ENCODE data around the gene PPDPF. TPM values are rescaled to one million over a fixed set of nuclear protein-coding genes. Genes with fewer than 3 reads are reported as not detected.

Gene PPDPF
- total RNA-seq, 1 experiment from 2014 or later = 245 TPM

DNA sequence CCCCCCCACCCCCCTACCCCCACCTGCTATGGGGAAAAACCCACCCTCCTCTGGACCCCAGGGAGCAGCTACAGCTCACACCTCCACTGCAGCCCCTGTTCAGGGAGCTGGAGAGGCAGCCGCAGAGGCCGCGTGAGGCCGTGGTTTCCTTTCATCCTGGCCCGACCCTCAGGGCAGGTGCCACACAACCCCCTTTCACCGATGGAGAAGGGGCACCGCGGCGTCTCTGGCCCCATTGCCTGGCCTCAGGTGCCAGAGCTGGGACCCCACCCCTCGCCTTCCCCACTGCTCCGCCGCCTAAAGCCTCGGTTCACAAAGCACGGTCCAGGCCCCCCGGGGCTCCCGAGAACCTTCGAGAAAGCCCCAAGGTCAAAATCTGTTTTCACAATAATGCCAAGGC, 36.3 kb upstream of the PPDPF start:
- Histone ChIP-seq H2AFZ (ENCODE audit: low read length) (no peak overlapping the region), H3K79me2 (ENCODE audit: low read length) (no peaks in the 10 kb centered on the region), H3K9me2 (replicated peaks; ENCODE audit: low read length) (no peaks in the 10 kb centered on the region), H3K27ac (ENCODE audit: low read length) (no peak overlapping the region), H3K27me3 (ENCODE audit: low read length) (no peaks in the 10 kb centered on the region), H3K36me3 (ENCODE audit: low read depth, low read length) (no peaks in the 10 kb centered on the region), H3F3A (ENCODE audit: low read length, unreplicated experiment) (no peaks in the 10 kb centered on the region), H4K20me1 (ENCODE audit: low read length) (no peaks in the 10 kb centered on the region; the same call in 1 of the 2 replicates), H3K4me2 (ENCODE audit: low read length) (no peak overlapping the region), H3K4me3 (ENCODE audit: low read length) (no peak overlapping the region), H3K4me1 (ENCODE audit: insufficient read depth, low read length) (0 out of 2 replicates have a peak, but pooled peaks cover 5% of the 10 kb centered on the region), H3K9me3 (ENCODE audit: low read length) (no peaks in the 10 kb centered on the region), H3K9ac (ENCODE audit: low read length) (no peak overlapping the region)
- CTCF ChIA-PET = no interaction called here
- TF ChIP-seq EZH2phosphoT487 (IDR thresholded peaks at IDR 0.05; ENCODE audit: borderline replicate concordance, low read length) (no peak), EZH2 (IDR thresholded peaks at IDR 0.05; ENCODE audit: low read length, unreplicated experiment) (no peak)
- TF ChIP-seq, protein P1, sequence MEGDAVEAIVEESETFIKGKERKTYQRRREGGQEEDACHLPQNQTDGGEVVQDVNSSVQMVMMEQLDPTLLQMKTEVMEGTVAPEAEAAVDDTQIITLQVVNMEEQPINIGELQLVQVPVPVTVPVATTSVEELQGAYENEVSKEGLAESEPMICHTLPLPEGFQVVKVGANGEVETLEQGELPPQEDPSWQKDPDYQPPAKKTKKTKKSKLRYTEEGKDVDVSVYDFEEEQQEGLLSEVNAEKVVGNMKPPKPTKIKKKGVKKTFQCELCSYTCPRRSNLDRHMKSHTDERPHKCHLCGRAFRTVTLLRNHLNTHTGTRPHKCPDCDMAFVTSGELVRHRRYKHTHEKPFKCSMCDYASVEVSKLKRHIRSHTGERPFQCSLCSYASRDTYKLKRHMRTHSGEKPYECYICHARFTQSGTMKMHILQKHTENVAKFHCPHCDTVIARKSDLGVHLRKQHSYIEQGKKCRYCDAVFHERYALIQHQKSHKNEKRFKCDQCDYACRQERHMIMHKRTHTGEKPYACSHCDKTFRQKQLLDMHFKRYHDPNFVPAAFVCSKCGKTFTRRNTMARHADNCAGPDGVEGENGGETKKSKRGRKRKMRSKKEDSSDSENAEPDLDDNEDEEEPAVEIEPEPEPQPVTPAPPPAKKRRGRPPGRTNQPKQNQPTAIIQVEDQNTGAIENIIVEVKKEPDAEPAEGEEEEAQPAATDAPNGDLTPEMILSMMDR (conservative IDR thresholded peaks at IDR 0.05; ENCODE audit: low read depth, low read length) = no peak
- POLR2A ChIA-PET (ENCODE audit: unreplicated experiment) = no interaction called here
- DNase-seq = no peak
- ATAC-seq = no peak
- intact Hi-C loops (cut with micrococcal nuclease) = no loop called here
- no TSS peak for BruUV-seq (replicated peaks)

DNA sequence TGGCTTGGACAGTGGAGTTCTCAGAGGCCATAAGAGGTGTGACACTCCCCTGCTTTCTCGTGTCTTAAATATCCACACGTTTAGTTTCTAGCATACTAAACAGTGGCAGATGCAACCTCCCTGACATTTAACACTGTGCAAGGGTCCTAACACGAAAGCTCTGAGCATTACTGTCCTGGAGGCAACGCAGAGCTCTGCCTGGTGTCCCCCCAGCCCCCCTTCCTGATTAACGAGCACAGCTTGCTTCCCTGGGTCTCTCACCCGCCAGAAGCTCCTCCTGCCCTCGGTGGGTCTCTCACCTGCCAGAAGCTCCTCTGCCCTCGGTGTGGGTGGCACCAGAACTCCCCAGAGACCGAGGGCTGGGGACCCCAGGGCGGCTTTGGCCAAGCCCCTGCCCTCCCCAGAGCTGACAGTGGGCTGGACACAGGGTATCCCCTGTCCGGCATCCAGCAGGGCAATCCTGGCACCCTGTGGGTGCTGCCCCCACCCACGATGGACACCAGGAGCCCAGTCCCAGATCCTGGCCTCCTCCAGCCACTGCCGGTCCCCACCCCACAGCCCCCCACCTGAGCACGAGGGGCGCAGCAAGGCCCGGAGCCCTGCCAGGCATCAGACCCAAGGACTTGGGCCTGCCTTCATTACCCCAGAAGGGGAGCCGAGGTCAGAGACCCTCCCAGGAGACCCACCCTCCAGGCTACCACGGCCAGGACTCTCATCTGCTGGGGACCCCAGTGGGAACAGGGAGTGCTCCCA, 35.7 kb upstream of the PPDPF start:
- Histone ChIP-seq H3K27ac (ENCODE audit: low read length) (no peak overlapping the region), H3K36me3 (ENCODE audit: low read depth, low read length) (no peaks in the 10 kb centered on the region), H3K9ac (ENCODE audit: low read length) (no peak overlapping the region), H3K27me3 (ENCODE audit: low read length) (no peaks in the 10 kb centered on the region), H3K9me3 (ENCODE audit: low read length) (no peaks in the 10 kb centered on the region), H2AFZ (ENCODE audit: low read length) (no peak overlapping the region), H3K79me2 (ENCODE audit: low read length) (no peaks in the 10 kb centered on the region), H4K20me1 (ENCODE audit: low read length) (no peaks in the 10 kb centered on the region; the same call in 1 of the 2 replicates), H3K4me2 (ENCODE audit: low read length) (no peak overlapping the region), H3K4me3 (ENCODE audit: low read length) (no peak overlapping the region), H3F3A (ENCODE audit: low read length, unreplicated experiment) (no peaks in the 10 kb centered on the region), H3K4me1 (ENCODE audit: insufficient read depth, low read length) (no peaks in the 10 kb centered on the region), H3K9me2 (replicated peaks; ENCODE audit: low read length) (no peaks in the 10 kb centered on the region)
- intact Hi-C loops (cut with micrococcal nuclease) = no loop called here
- no TSS peak for BruUV-seq (replicated peaks)
- ATAC-seq (no peak), DNase-seq (no peak)
- ChIA-PET POLR2A (ENCODE audit: unreplicated experiment) (no interaction called here), CTCF (no interaction called here)
- TF ChIP-seq EZH2phosphoT487 (IDR thresholded peaks at IDR 0.05; ENCODE audit: borderline replicate concordance, low read length) (no peak), EZH2 (IDR thresholded peaks at IDR 0.05; ENCODE audit: low read length, unreplicated experiment) (no peak)
- TF ChIP-seq, protein P1 (conservative IDR thresholded peaks at IDR 0.05; ENCODE audit: low read depth, low read length) = no peak

DNA sequence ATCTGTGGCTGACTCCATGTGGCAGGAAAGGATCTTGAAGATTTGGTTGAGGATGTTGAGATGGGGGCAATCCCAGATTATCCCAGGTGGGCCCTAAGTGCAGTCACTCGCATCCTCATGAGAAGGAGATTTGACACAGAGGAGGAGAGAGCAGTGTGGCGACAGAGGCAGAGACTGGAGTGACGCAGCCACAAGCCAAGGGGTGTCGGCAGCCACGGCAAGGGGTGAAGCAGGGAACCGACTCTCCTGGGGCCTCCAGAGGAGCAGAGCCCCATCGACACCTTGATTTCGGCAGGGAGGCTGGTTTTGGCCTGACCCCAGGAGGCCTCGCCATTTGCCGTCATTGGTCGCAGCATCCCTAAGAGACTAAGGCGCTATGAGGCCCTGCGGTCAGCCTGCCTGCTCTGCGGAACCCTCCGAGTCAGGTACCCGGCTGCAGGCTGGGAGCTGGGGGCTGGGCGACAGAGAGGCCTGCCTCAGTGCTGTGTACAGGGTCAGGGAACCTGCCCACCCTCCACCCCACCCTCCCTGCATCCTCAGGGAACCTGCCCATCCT, 34.2 kb upstream of the PPDPF start:
- Histone ChIP-seq H3K27ac (ENCODE audit: low read length) (no peak overlapping the region), H2AFZ (ENCODE audit: low read length) (no peak overlapping the region), H3K79me2 (ENCODE audit: low read length) (no peaks in the 10 kb centered on the region), H3K27me3 (ENCODE audit: low read length) (no peaks in the 10 kb centered on the region), H3K4me2 (ENCODE audit: low read length) (no peak overlapping the region), H4K20me1 (ENCODE audit: low read length) (no peaks in the 10 kb centered on the region; the same call in 1 of the 2 replicates), H3K4me1 (ENCODE audit: insufficient read depth, low read length) (no peaks in the 10 kb centered on the region), H3K4me3 (ENCODE audit: low read length) (no peak overlapping the region), H3F3A (ENCODE audit: low read length, unreplicated experiment) (no peaks in the 10 kb centered on the region), H3K9me2 (replicated peaks; ENCODE audit: low read length) (no peaks in the 10 kb centered on the region), H3K36me3 (ENCODE audit: low read depth, low read length) (peaks cover 5% of the 10 kb centered on the region), H3K9me3 (ENCODE audit: low read length) (no peaks in the 10 kb centered on the region), H3K9ac (ENCODE audit: low read length) (no peak overlapping the region)
- no peak for TF ChIP-seq EZH2 (IDR thresholded peaks at IDR 0.05; ENCODE audit: low read length, unreplicated experiment)
- no peak for ATAC-seq
- no peak for DNase-seq
- BruUV-seq (replicated peaks) = no TSS peak
- ChIA-PET POLR2A (ENCODE audit: unreplicated experiment) (no interaction called here), CTCF (no interaction called here)
- intact Hi-C loops (cut with micrococcal nuclease) = no loop called here
